Measurements from ENCODE around the gene SLC9A8. TPM values are rescaled to one million over a fixed set of nuclear protein-coding genes. Genes with fewer than 3 reads are reported as not detected.

Gene SLC9A8
- total RNA-seq, 1 experiment from 2014 or later = 6.7 TPM

DNA sequence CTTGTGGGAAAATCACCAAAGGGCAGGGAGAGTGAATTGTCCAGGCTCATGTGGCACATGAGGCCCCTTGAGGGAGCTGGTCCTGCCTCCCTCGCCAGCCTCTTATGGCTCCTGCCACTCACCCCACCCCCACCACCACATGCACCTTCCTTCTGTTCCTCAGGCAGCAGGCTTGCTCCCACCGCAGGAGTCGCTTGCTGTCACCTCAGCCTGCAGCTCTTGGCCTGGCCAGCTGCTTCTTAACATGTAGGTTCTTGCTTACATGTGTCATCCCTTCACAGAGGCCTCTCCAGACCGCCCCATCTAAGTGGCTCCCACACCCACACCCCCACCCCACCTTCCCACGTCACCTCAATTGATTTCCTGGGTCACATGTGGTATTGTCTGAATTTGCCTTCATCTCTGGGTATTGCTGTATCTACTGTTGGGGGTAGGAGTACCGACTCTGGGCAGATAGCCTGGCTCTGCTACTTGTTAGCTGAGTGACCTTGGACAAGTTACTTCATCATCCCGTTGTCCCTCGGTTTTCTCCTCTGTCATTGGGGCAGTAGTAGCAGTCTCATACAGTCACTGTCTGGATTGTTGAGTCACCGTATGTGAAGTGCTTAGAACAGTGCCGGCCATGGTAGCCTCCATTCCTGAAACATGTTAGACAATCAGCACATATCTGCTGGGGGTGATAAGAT, 41.7 kb downstream of the SLC9A8 start:
- H4K20me1 ChIP-seq (ENCODE audit: insufficient read depth) = no peaks in the 10 kb centered on the region
- POLR2A ChIA-PET = no interaction called here
- RAD21 ChIA-PET (ENCODE audit: low non-redundant PET in 1 of 2, low total read pairs in 2 of 2, uncharacterized antibody in 2 of 2, unreplicated experiment in 2 of 2) = no interaction called here

More for the DNA sequence above, 41.7 kb downstream of the SLC9A8 start:
- TF ChIP-seq SRF (IDR thresholded peaks at IDR 0.05; ENCODE audit: low read depth) (no peak), EZH2 (IDR thresholded peaks at IDR 0.05) (no peak), EGR1 (IDR thresholded peaks at IDR 0.05; ENCODE audit: low read depth) (no peak), CBX3 (IDR thresholded peaks at IDR 0.05; ENCODE audit: low read depth) (no peak), TCF7L2 (IDR thresholded peaks at IDR 0.05; ENCODE audit: borderline replicate concordance, extremely low read depth, insufficient read depth, insufficient read length) (no peak), SP1 (IDR thresholded peaks at IDR 0.05; ENCODE audit: low read depth) (no peak), EZH2phosphoT487 (IDR thresholded peaks at IDR 0.05; ENCODE audit: borderline replicate concordance) (no peak), YY1 (IDR thresholded peaks at IDR 0.05; ENCODE audit: extremely low read depth, insufficient replicate concordance, low read depth, low read length) (no peak), RAD21 (IDR thresholded peaks at IDR 0.05; ENCODE audit: low read depth) (no peak), FOSL1 (IDR thresholded peaks at IDR 0.05; ENCODE audit: low read depth) (no peak)
- TF ChIP-seq, protein P1, sequence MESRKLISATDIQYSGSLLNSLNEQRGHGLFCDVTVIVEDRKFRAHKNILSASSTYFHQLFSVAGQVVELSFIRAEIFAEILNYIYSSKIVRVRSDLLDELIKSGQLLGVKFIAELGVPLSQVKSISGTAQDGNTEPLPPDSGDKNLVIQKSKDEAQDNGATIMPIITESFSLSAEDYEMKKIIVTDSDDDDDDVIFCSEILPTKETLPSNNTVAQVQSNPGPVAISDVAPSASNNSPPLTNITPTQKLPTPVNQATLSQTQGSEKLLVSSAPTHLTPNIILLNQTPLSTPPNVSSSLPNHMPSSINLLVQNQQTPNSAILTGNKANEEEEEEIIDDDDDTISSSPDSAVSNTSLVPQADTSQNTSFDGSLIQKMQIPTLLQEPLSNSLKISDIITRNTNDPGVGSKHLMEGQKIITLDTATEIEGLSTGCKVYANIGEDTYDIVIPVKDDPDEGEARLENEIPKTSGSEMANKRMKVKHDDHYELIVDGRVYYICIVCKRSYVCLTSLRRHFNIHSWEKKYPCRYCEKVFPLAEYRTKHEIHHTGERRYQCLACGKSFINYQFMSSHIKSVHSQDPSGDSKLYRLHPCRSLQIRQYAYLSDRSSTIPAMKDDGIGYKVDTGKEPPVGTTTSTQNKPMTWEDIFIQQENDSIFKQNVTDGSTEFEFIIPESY (IDR thresholded peaks at IDR 0.05; ENCODE audit: extremely low read depth, insufficient replicate concordance, low read length) = no peak
- TF ChIP-seq, protein P2, sequence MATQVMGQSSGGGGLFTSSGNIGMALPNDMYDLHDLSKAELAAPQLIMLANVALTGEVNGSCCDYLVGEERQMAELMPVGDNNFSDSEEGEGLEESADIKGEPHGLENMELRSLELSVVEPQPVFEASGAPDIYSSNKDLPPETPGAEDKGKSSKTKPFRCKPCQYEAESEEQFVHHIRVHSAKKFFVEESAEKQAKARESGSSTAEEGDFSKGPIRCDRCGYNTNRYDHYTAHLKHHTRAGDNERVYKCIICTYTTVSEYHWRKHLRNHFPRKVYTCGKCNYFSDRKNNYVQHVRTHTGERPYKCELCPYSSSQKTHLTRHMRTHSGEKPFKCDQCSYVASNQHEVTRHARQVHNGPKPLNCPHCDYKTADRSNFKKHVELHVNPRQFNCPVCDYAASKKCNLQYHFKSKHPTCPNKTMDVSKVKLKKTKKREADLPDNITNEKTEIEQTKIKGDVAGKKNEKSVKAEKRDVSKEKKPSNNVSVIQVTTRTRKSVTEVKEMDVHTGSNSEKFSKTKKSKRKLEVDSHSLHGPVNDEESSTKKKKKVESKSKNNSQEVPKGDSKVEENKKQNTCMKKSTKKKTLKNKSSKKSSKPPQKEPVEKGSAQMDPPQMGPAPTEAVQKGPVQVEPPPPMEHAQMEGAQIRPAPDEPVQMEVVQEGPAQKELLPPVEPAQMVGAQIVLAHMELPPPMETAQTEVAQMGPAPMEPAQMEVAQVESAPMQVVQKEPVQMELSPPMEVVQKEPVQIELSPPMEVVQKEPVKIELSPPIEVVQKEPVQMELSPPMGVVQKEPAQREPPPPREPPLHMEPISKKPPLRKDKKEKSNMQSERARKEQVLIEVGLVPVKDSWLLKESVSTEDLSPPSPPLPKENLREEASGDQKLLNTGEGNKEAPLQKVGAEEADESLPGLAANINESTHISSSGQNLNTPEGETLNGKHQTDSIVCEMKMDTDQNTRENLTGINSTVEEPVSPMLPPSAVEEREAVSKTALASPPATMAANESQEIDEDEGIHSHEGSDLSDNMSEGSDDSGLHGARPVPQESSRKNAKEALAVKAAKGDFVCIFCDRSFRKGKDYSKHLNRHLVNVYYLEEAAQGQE (IDR thresholded peaks at IDR 0.05; ENCODE audit: low read depth) = no peak
- TF ChIP-seq, protein P3, sequence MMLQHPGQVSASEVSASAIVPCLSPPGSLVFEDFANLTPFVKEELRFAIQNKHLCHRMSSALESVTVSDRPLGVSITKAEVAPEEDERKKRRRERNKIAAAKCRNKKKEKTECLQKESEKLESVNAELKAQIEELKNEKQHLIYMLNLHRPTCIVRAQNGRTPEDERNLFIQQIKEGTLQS (IDR thresholded peaks at IDR 0.05) = no peak
- H3K9me2 ChIP-seq (ENCODE audit: insufficient read depth) = no peaks in the 10 kb centered on the region
- CTCF ChIA-PET = no interaction called here
- H3K9ac ChIP-seq (ENCODE audit: low read length) = no peak overlapping the region
- peaks cover 6 to 10% of the 10 kb centered on the region in 2 experiments; a peak in 3 of 4 replicates for H3K4me1 ChIP-seq (ENCODE audit: control insufficient read depth in 1 of 2, insufficient read depth in 2 of 2, low read length in 2 of 2)
- H3K27me3 ChIP-seq (ENCODE audit: insufficient read depth, low read length) = no peaks in the 10 kb centered on the region
- H3K27ac ChIP-seq (ENCODE audit: low read depth, low read length) = no peak overlapping the region
- BruUV-seq (replicated peaks) = no TSS peak
- ATAC-seq = no peak
- no peaks in the 10 kb centered on the region for H3K79me2 ChIP-seq (ENCODE audit: insufficient read depth, low read length)
- no peak for DNase-seq (ENCODE audit: low read depth, low spot score)
- H3K9me3 ChIP-seq (ENCODE audit: control insufficient read depth in 1 of 2, insufficient read depth in 1 of 2, low read depth in 1 of 2, low read length in 2 of 2) = no peaks in the 10 kb centered on the region
- H2AFZ ChIP-seq (ENCODE audit: low read depth, low read length, poor library complexity, severe bottlenecking) = no peak overlapping the region
- intact Hi-C loops (cut with micrococcal nuclease) = no loop called here
- no peak overlapping the region for H3K4me3 ChIP-seq (replicated peaks in 1 of 2; ENCODE audit: low read depth in 1 of 2, low read length in 2 of 2)
- H3K4me2 ChIP-seq (ENCODE audit: low read length) = no peak overlapping the region
- peaks cover 2 to 4% of the 10 kb centered on the region in 2 experiments; a peak in 2 of 4 replicates for H3K36me3 ChIP-seq (ENCODE audit: control insufficient read depth in 1 of 2, insufficient read depth in 2 of 2, low read length in 2 of 2)
